ENCODE data around the gene ARHGAP6.

DNA sequence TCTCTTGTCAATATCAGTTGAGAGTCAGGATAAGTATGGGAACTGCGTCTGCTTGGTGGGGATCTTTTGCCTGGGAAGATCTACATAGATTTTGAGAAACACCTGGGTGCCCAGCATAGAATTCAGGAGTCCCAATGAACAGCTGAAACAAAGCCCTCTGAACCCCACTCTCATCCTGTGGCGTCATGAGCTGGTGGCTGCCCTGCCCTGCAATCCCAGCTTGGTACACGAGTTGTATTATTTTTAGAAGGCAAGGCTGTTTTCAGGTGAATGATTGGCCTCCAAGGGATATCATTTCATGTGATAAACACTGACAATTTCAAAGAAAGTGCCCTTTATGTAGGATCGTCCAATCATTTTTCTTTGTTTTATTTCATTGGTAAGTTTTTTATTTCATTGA lies 493.8 kb downstream of the ARHGAP6 start:
- TF ChIP-seq EZH2phosphoT487 (IDR thresholded peaks at IDR 0.05; ENCODE audit: insufficient read depth, low read depth) (no peak), EZH2 (IDR thresholded peaks at IDR 0.05; ENCODE audit: insufficient read depth, poor library complexity, severe bottlenecking) (no peak)

All from GM23248 (cell line).